Stimulated activated naive CD8-positive, alpha-beta T cell treated with anti-CD3 and anti-CD28 coated beads, Interleukin-15, amount 100 ng/mL, for 72 hours (primary cell): ENCODE measurements around the gene MOCOS.

ENCODE experiments used
- ATAC-seq: fragments of 150-1000 bp; cut with Tn5 transposase; 2 replicates; pipeline ENCODE4 v1.10.0; 2021; ENCODE audit warnings: mild to moderate bottlenecking, moderate library complexity
- DNase-seq, 2 donors: peaks; one replicate each; pipeline ENCODE4 v3.0.0; 2021 to 2022
- H3K27ac Mint-ChIP-seq, 2 donors: one replicate each; pipeline ENCODE4 v1.8.0; 2022; ENCODE audit warnings: mild to moderate bottlenecking in 2 of 2, mixed read lengths in 2 of 2, moderate library complexity in 2 of 2
- H3K27me3 Mint-ChIP-seq: one replicate; pipeline ENCODE4 v1.8.0; 2022; ENCODE audit warnings: mixed read lengths
- H3K4me1 Mint-ChIP-seq: one replicate; pipeline ENCODE4 v1.8.0; 2022; ENCODE audit warnings: mild to moderate bottlenecking, mixed read lengths
- H3K4me3 Mint-ChIP-seq, 2 donors: one replicate each; pipeline ENCODE4 v1.8.0; 2022; ENCODE audit warnings: mild to moderate bottlenecking in 2 of 2, mixed read lengths in 2 of 2, moderate library complexity in 1 of 2
- H3K9me3 Mint-ChIP-seq, 2 donors: one replicate each; pipeline ENCODE4 v1.8.0; 2022; ENCODE audit warnings: mixed read lengths in 2 of 2

Gene MOCOS

DNA sequence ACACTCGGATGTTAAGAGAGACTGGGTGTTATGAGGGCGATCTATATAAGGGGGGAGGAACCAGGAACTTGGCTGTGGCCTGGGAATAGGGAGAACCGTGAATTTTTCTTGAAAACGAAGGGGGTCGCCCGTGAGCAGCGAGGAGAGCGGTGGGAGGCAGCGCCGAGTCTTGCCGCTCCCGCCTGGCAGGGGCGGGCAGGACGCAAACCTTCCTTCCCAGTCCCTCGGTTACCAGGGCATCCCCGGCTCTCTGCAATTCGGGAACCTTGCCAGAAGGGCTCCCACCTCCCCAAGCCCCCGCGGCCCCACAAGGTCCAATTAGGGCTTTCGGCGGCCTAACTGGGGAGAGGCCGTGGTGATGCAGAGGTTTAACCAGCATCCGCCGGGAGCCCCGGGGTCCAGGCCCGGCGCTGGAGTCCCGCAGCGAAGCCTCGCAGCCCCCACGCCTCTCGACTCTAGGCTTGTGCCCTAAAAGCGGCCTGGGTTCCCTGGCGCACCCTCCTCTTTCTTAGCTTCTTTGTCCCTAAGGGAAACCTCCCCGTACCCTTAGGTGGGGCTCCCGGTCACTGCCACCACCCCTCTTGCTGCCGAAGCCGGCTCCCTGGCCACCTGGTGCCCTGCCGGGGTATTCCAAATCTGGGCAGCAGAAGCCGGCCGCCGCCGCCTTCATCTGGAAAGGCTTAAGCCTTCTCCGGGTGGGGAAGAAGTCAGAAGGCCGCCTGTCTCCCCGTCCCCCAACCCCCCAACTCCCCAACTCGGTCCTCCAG, 109.5 kb downstream of the MOCOS start:
- DNase-seq (peak in 1 of 2 donors; percentile 10), ATAC-seq (peak; percentile 39)
- Mint-ChIP-seq H3K4me3 (peak overlapping the region in 1 of 2 donors; percentile 70), H3K4me1 (no peaks in the 10 kb centered on the region), H3K27ac (no peak overlapping the region), H3K27me3 (peaks cover 31% of the 10 kb centered on the region), H3K9me3 (no peaks in the 10 kb centered on the region)

DNA sequence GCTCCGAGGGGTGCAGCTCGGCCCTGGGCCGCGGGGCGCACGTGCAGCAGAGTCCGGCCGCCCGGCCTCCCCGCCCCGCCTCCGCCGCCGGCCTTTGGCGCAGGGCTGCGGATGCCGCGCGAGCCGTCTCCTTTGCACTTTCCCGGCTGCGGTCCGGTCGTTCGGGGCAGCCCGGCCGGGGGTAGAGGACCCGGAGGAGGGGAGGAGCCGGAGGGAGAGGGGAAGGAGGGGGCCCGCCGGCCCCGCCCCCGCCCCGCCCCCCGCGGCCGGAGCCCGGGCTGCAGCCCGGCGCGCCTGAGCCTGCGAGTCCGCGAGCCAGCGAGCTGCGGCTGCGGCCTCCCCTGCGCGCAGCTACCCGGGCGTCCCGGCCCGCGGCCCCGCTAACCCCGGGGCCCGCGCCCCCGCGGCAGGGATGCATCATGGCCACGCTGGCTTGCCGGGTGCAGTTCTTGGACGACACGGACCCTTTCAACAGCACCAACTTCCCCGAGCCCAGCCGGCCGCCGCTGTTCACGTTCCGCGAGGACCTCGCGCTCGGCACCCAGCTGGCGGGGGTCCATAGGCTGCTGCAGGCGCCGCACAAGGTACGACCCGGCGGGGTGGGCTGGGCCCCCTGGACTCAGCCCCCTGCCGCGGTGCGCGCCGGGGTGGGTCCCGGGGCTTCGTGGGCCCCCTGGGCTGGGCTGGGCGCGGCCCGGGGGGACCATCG, 110.3 kb downstream of the MOCOS start, which contains the start of gene FHOD3:
Gene FHOD3 (plus strand): TSS at position 297 of the 709 bp plus-strand sequence. CDS start 123 bp downstream, at position 420.
- H3K4me1 Mint-ChIP-seq: no peaks in the 10 kb centered on the region
- H3K27ac Mint-ChIP-seq: no peak within 1 kb of the TSS
- H3K9me3 Mint-ChIP-seq: no peaks in the 10 kb centered on the region
- peak; percentile 53 for ATAC-seq
- DNase-seq: peak in 1 of 2 donors; percentile 12
- H3K4me3 Mint-ChIP-seq: peak within 1 kb of the TSS; percentile 32 to 70
- peaks cover 36% of the 10 kb centered on the region for H3K27me3 Mint-ChIP-seq

DNA sequence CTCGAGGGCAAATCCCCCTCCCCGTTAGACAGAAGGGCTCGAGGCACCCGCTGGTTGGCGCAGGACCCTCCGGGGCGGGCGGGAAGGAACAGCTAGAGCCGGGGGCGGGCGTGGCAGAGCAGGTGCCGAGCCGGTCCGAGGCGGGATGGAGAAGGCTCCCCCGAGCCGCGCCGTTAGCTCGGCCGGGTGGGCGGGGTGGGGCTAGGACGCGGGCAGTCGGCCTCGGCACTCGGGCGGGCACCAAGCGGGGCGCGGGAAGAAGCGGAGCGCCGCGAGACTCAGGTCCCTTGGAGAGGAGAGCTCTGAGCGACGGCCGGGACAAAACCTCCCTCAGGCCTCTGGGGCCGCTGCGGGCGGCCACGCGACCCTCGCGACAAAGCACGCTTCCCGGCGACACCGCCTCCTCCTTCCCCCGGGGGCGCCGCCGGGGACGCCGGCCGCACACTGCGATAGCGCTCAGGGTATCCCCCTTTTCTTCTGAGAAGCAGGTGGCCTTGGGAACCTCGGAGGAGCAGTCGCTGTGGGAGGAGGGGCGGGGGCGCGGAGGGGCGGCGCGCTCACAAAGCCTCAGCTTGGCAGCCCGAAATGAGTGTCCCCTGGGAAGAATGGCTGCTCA, 110.9 kb downstream of the MOCOS start:
- Mint-ChIP-seq H3K9me3 (no peaks in the 10 kb centered on the region), H3K27me3 (peaks cover 43% of the 10 kb centered on the region), H3K4me1 (no peaks in the 10 kb centered on the region), H3K4me3 (no peak overlapping the region), H3K27ac (no peak overlapping the region)
- peak in 1 of 2 donors; percentile 8 for DNase-seq
- no peak for ATAC-seq

DNA sequence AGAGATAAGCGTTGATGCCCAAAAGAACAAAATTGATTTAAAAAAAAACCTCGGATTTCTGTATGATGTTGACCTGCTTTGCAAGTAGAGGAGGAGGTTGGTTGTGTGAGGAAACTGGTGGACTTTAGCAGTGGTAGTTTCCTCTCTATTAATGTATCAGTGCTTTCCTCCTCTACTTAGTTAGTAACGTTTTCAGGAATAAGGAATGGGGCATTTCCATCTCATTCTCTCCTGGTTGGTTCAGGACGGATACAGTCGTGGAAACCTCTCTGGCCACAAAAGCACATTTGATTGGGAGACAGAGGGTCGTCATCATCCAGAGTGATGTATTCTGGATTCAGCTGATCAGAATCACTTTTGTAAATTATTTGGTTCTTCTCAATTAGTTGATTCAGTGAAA, 111.7 kb downstream of the MOCOS start:
- H3K4me3 Mint-ChIP-seq: no peak overlapping the region
- DNase-seq (no peak), ATAC-seq (no peak)
- H3K27ac Mint-ChIP-seq: no peak overlapping the region
- H3K9me3 Mint-ChIP-seq: no peaks in the 10 kb centered on the region
- no peaks in the 10 kb centered on the region for H3K4me1 Mint-ChIP-seq
- peaks cover 50% of the 10 kb centered on the region for H3K27me3 Mint-ChIP-seq

DNA sequence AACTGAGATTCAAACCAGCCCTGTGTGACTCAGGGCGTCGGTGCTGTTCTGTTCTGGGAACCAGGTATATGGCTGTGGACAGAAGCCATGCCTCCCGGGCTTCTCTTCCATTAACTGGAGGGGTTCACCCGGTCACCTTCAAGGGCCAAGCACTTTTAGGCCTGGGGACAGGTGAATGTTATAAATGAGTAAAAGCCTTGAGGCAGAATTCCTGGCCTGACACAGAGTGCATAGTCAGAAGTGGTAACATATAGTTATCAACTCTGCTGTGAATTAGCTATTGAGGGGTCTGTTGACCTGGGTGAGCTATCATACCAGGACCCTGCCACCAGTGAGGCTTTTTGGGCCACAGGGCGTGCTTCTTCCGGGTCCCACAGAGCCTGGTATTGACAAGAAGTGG, 112.9 kb downstream of the MOCOS start:
- H3K4me1 Mint-ChIP-seq: no peaks in the 10 kb centered on the region
- H3K27ac Mint-ChIP-seq: no peak overlapping the region
- H3K27me3 Mint-ChIP-seq: peaks cover 61% of the 10 kb centered on the region
- H3K9me3 Mint-ChIP-seq: no peaks in the 10 kb centered on the region
- DNase-seq (no peak), ATAC-seq (no peak)
- no peak overlapping the region for H3K4me3 Mint-ChIP-seq

DNA sequence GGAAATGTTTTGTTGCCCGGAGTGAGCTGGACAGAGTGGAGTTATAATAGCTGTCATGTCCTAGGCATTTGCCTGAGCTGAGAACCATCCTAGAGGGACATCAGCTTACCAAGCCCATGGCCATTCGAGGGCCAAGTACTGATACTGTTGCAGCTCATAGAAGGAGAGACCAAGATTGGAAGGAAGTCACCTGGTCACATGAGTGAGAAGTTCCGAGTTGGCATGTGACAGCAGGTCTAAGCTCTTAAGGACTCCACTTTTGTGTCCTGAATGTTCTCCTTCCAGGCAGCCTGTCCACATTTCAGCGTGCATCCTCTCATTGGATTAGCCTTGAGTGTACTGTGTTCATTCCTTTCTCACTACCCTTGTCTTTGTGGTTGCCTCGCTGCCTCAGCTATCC, 114.6 kb downstream of the MOCOS start:
- peaks cover 78% of the 10 kb centered on the region for H3K27me3 Mint-ChIP-seq
- no peak for ATAC-seq
- H3K27ac Mint-ChIP-seq: no peak overlapping the region
- no peak overlapping the region for H3K4me3 Mint-ChIP-seq
- DNase-seq: no peak
- H3K4me1 Mint-ChIP-seq: no peaks in the 10 kb centered on the region
- no peaks in the 10 kb centered on the region for H3K9me3 Mint-ChIP-seq

DNA sequence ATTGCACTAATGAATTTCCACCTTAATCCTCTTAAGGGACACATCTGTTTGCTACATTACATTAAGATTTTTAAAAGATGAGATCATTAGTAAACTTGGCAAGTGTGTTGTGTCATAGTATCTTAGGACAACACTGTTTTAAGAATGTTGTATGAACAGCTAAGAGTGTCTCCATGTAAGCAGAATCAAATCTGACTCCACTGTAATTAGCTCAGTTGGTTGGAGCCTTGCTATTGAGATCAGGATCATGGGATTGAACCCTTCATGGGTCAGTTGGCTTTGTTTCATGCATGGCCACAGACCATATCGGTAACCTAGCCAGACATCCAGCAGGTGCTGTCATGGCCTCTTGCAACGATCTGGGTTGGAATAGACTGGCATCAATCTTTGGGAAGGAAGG, 115.4 kb downstream of the MOCOS start:
- Mint-ChIP-seq H3K27ac (no peak overlapping the region), H3K27me3 (peaks cover 84% of the 10 kb centered on the region), H3K9me3 (no peaks in the 10 kb centered on the region), H3K4me1 (no peaks in the 10 kb centered on the region), H3K4me3 (no peak overlapping the region)
- DNase-seq: no peak
- ATAC-seq: no peak

DNA sequence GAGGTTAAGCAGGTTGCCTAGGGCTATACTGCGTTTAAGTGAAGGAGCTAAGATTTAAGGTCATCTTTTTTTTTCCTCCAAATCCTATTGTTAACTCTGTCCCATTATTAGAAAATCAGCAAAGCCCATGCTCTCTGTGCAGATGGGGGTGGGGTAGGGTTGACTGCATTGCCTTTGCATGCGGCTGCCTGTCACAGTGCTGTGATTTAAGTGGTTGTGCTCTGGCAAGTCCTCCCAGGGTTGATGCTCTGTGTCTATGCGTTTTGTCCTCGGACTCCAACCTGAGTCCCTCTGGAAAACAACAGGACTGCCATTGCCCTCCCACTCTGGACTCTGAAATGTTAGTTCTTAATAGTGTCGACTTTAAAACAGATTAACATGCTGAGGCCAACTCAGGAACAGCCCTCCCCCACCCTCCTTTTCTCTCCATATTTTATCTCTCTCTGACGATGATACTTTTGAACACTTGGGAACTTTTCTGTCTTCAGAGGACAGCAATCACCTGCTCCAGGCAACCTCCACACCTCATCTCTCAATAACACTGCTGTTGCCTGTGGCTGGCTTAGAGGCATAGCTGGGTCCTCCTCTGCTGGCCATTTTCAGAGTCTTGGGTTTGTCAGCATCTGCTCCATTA, 116.0 kb downstream of the MOCOS start:
- Mint-ChIP-seq H3K27me3 (peaks cover 84% of the 10 kb centered on the region), H3K4me1 (no peaks in the 10 kb centered on the region), H3K9me3 (no peaks in the 10 kb centered on the region), H3K4me3 (no peak overlapping the region), H3K27ac (no peak overlapping the region)
- DNase-seq (no peak), ATAC-seq (no peak)

DNA sequence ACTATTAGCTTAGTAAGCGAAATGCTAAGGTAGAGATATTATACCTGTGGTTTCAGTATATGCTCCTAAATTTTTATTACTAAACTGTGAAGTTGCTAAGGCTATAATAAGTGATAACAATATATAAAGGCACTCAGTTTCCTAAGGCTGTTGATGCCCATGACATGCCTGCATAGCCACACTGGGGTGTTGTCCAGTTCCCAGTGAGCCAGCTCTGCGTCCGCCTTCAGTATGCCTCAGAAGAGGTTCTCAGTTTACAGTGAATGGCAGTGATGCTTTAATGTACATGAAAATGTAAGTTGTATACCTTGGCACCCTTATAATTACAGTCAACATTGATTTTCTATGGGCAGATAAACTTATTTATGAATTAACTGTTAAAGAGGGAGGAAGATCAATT, 117.4 kb downstream of the MOCOS start:
- Mint-ChIP-seq H3K4me3 (no peak overlapping the region), H3K27me3 (peaks cover 72% of the 10 kb centered on the region), H3K9me3 (no peaks in the 10 kb centered on the region), H3K27ac (no peak overlapping the region), H3K4me1 (no peaks in the 10 kb centered on the region)
- ATAC-seq (no peak), DNase-seq (no peak)

DNA sequence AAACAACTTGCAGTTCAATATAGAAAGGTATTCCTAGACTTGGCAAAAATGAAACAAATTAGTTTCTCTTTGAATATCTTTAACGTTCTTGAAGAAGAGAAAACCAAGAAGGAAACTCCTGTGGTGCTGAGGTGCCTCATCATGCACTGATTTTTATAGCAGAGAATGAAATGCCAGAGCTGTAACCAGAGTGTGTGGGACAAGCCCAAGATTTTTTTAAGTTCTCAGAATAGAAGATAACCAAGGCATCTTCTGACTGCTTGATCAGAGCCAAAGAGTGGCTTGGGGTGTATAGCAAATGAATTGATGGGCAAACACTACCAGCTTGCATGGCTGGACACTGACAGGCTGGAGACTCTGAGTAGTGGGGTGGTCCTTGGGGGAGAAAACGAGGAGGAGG, 118.1 kb downstream of the MOCOS start:
- ATAC-seq: no peak
- Mint-ChIP-seq H3K4me3 (no peak overlapping the region), H3K9me3 (no peaks in the 10 kb centered on the region), H3K27ac (no peak overlapping the region), H3K27me3 (peaks cover 65% of the 10 kb centered on the region), H3K4me1 (no peaks in the 10 kb centered on the region)
- no peak for DNase-seq

DNA sequence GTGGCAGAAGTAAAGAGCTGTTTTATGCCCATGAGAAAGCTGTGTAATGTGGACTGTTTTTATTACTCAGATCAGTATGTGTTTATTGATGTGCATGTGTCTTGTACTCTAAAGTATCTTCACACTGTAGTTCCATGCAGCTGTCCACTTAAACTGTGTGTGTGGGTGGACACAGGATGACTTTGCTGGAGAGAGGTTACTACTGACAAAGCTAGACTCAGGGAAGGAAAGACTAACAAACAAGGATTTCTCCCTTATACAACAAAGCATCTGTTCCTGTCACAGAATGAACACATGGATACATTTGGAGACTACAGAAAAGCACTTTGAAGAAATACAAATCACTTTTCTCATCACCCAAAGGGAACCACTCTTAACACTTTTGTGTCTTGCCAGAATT, 120.2 kb downstream of the MOCOS start:
- no peak for ATAC-seq
- DNase-seq: no peak
- Mint-ChIP-seq H3K4me1 (no peaks in the 10 kb centered on the region), H3K27me3 (peaks cover 62% of the 10 kb centered on the region), H3K9me3 (no peaks in the 10 kb centered on the region), H3K27ac (no peak overlapping the region), H3K4me3 (no peak overlapping the region)

DNA sequence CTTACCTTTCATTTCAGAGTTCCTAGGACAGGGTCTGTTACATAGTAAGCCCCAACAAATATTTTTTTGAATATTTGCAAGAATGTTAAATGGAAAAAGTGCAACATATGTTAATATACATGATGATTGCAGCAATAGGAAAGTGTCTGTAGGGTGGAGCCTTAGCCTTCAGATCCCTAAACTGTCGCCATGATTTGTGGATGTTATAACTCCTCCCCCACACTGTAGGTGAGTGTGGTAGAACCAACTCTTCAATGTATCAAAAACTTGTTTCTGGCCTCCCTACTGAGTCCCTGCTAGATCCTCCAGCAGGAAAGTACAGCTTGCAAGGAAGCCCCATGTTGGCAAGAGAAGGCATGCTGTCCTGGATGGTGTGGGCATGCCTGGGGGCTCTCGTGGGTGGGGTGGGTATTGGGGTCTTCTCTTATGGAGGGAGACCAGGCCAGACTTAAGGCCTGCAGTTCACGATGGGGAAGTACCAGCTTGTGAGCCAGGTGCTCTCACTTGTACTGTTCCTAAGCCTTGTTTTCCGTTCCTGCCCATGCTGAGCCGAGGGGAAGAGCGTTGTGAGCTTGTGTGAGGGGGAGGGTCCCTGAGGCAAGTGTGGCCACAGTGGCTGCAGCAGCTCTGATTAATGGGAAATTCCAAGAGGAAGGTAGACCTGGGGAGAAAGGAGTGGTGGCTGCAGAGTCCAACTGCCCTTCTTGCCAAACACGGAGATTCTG, 121.6 kb downstream of the MOCOS start:
- Mint-ChIP-seq H3K4me1 (no peaks in the 10 kb centered on the region), H3K27ac (no peak overlapping the region), H3K27me3 (peaks cover 56% of the 10 kb centered on the region)

DNA sequence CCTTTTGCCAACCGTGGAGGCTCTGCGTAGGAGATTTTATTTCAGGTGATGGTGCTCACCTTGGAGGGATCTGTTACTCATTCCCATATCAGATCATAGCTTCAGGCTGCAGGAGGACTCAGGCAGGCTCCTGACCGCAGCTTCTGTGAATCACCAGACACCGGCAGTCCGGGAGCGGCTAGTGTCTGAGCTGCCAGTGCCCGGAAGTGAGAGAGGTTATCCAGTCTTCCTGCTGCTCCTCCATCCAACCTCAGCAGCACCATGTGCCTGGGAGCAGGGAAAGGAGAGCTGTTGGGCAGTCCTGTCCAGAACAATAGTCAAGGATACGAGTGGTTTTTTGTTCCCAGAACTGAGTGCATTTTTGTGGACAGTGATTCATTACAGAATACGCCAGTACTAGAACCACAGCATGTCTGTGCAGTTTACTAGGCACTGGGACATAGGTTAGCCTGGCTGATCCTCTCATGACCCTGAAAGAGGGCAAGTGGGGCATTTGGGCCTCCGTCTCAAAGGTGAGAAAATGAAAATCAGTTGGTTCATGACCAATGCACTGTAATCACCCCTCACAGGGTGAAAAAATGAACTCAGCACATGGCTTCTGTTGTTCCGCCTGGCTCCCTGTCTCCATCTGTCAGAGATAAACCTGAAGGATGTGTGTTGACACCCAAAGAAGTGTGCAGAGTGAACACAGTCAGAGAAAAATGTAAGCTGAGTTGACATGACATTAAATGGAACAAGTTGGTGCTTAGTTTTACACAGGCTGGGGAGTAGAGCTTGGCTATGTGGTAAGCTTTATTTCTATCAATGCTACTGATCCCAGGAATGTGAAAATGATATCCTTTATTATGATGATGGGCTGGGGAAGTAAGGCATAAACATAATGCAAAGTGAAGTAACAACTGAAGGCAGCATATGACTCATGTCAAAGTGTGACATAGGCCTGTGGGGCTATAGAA, 122.4 kb downstream of the MOCOS start:
- ATAC-seq (no peak), DNase-seq (no peak)
- no peak overlapping the region for H3K4me3 Mint-ChIP-seq
- no peaks in the 10 kb centered on the region for H3K9me3 Mint-ChIP-seq
- H3K27ac Mint-ChIP-seq: no peak overlapping the region
- peaks cover 48% of the 10 kb centered on the region for H3K27me3 Mint-ChIP-seq
- H3K4me1 Mint-ChIP-seq: no peaks in the 10 kb centered on the region

More for the DNA sequence above, 121.6 kb downstream of the MOCOS start:
- Mint-ChIP-seq H3K9me3 (no peaks in the 10 kb centered on the region), H3K4me3 (no peak overlapping the region)
- no peak for DNase-seq
- ATAC-seq: no peak

DNA sequence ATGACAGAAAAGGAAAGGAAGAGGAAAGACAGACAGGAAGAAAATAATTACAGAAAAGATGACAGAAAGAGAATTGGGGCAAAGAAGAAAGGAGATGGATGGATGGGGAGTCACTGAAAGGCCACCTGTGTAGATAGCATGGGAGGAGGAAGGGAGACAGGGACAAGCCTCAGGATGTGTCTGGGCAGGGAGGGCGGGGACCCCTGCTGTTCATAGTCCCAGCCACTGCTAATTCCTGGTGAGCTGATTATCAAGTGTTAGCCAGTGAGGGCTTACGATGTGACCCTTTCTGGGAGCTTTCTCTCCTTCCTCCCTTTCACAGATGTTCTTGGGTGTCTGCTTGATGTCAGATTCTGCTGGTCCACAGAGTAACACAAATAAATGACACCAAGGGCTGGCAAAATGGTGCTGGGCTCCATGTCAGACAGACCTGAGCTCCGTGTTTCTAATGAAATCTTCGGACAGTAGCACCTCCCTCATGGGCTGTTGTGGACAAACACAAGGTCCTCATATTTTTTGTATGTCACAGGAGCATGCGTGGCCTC, 123.8 kb downstream of the MOCOS start:
- no peak overlapping the region for H3K4me3 Mint-ChIP-seq
- H3K9me3 Mint-ChIP-seq: no peaks in the 10 kb centered on the region
- peaks cover 34% of the 10 kb centered on the region for H3K27me3 Mint-ChIP-seq
- ATAC-seq: no peak
- no peak overlapping the region for H3K27ac Mint-ChIP-seq
- H3K4me1 Mint-ChIP-seq: no peaks in the 10 kb centered on the region
- DNase-seq: no peak
